Activated T-helper 2 cell treated with anti-CD3 and anti-CD28 coated beads, Interferon-gamma antibody, Interleukin-2, Interleukin-4, amounts not matched to agents 10 μg/mL and 5 μg/mL and 100 μg/mL, durations not matched to agents 14 hours and 24 hours and 36 hours (primary cell): ENCODE data around the gene ZPBP. TPM values are rescaled to one million over a fixed set of nuclear protein-coding genes. Genes with fewer than 3 reads are reported as not detected.
"Not testable (repeated sequence)": the region's sequence is repeated elsewhere in the genome, so short reads cannot be mapped to it uniquely, and the experiment has no call there.

Source experiments
- DNase-seq: peaks from one replicate; pipeline ENCODE4 v3.0.0; 2021; ENCODE audit warnings: low spot score
- H3K27ac Mint-ChIP-seq: one replicate; pipeline ENCODE4 v1.8.0; 2021; ENCODE audit warnings: mixed read lengths
- H3K27me3 Mint-ChIP-seq: one replicate; pipeline ENCODE4 v1.8.0; 2021; ENCODE audit warnings: low read depth, mixed read lengths
- H3K36me3 Mint-ChIP-seq: one replicate; pipeline ENCODE4 v1.8.0; 2021; ENCODE audit warnings: low read depth, mixed read lengths
- H3K4me1 Mint-ChIP-seq: one replicate; pipeline ENCODE4 v1.8.0; 2021; ENCODE audit warnings: low read depth, mixed read lengths
- H3K4me3 Mint-ChIP-seq: one replicate; pipeline ENCODE4 v1.8.0; 2021; ENCODE audit warnings: low read depth, mild to moderate bottlenecking, moderate library complexity, mixed read lengths
- H3K9me3 Mint-ChIP-seq: one replicate; pipeline ENCODE4 v1.8.0; 2021; ENCODE audit warnings: mixed read lengths
- intact Hi-C: fragments of 100-400 bp; cut with micrococcal nuclease; formaldehyde crosslinking; loops from one replicate; pipeline ENCODE4 v1.15.1; 2023
- total RNA-seq: library from RNA; stranded (reverse); gene quantifications from 2 replicates; pipeline ENCODE4 v1.2.3, GENCODE V29; 2022

ZPBP gene
- total RNA-seq, 1 donor from 2014 or later = not detected

GRCh38 chr7:50088463-50089129 lies 4.5 kb downstream of the ZPBP start:
- no peak for DNase-seq
- Mint-ChIP-seq H3K27me3 (peaks cover 48% of the 10 kb centered on the region), H3K27ac (no peak overlapping the region), H3K36me3 (no peaks in the 10 kb centered on the region), H3K4me3 (no peak overlapping the region), H3K4me1 (peaks cover 9% of the 10 kb centered on the region), H3K9me3 (no peaks in the 10 kb centered on the region)
- intact Hi-C loops = no loop called here

GRCh38 chr7:50085344-50085743 lies 7.7 kb downstream of the ZPBP start:
- H3K4me1 Mint-ChIP-seq = no peaks in the 10 kb centered on the region
- H3K4me3 Mint-ChIP-seq = no peak overlapping the region
- peaks cover 57% of the 10 kb centered on the region for H3K27me3 Mint-ChIP-seq
- no peak overlapping the region for H3K27ac Mint-ChIP-seq
- no peaks in the 10 kb centered on the region for H3K36me3 Mint-ChIP-seq
- intact Hi-C loops = no loop called here
- no peaks in the 10 kb centered on the region for H3K9me3 Mint-ChIP-seq
- DNase-seq = no peak

GRCh38 chr7:50073093-50073492 lies 20.0 kb downstream of the ZPBP start:
- DNase-seq = no peak
- Mint-ChIP-seq H3K36me3 (peaks cover 5% of the 10 kb centered on the region), H3K27me3 (peaks cover 45% of the 10 kb centered on the region), H3K4me3 (no peak overlapping the region), H3K4me1 (peaks cover 19% of the 10 kb centered on the region), H3K27ac (no peak overlapping the region), H3K9me3 (peaks cover 30% of the 10 kb centered on the region)
- intact Hi-C loops = no loop called here

GRCh38 chr7:50069613-50070012 lies 23.4 kb downstream of the ZPBP start:
- intact Hi-C loops = loop anchor here (2.0 kb wide), 1 partner anchor 1771 kb away; no protein-coding TSS in a partner anchor
- DNase-seq = peak; percentile 18
- H3K27me3 Mint-ChIP-seq = peaks cover 12% of the 10 kb centered on the region
- H3K4me1 Mint-ChIP-seq = peaks cover 19% of the 10 kb centered on the region
- H3K36me3 Mint-ChIP-seq = peaks cover 5% of the 10 kb centered on the region
- H3K27ac Mint-ChIP-seq = peak overlapping the region; percentile 24
- H3K4me3 Mint-ChIP-seq = peak overlapping the region; percentile 82
- H3K9me3 Mint-ChIP-seq = peaks cover 25% of the 10 kb centered on the region

DNA sequence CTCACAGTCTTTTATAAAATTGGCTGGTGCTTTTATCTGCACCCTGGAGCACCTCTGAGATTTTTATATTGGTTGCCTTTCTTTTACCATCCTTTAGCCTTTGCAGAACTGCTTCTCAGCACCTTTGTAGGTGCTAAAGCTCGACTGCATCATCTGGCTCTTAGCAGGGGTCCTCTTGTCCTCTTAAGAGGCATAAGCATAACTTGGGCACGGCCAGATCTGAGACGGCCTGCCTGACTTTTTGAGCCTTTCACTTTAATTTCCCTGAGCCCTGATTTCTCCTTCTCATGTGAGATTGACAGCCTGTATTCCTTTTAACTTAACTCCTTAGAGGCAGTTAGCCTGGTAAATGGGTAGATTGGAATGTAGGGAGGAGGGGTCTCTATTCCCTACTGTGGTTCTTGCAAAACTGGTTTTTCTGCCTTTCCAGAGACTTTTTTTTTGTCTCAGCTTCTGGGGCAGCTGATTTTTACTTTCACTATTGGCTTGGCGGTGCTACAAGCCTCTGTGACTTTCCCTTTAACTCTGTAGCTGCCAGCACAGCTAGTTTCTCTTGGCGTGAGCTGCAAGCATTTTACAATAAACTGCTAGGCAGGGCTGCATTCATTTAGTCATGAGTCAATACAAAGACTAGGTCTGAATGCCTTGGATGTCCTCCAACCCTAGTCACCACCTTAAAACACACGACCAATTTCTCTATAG lies 24.0 kb downstream of the ZPBP start:
- Mint-ChIP-seq H3K27ac (peak overlapping the region; percentile 44), H3K27me3 (peaks cover 7% of the 10 kb centered on the region), H3K9me3 (peaks cover 21% of the 10 kb centered on the region), H3K4me3 (peak overlapping the region; percentile 82), H3K36me3 (peaks cover 5% of the 10 kb centered on the region), H3K4me1 (peaks cover 19% of the 10 kb centered on the region)
- intact Hi-C loops = loop anchor here (2.0 kb wide), 1 partner anchor 1770 kb away; no protein-coding TSS in a partner anchor
- DNase-seq = peak; percentile 21

GRCh38 chr7:50068026-50068425 lies 25.0 kb downstream of the ZPBP start:
- Mint-ChIP-seq H3K27ac (no peak overlapping the region), H3K27me3 (no peaks in the 10 kb centered on the region), H3K4me1 (peaks cover 19% of the 10 kb centered on the region), H3K9me3 (peaks cover 13% of the 10 kb centered on the region), H3K4me3 (peak overlapping the region; percentile 82), H3K36me3 (no peaks in the 10 kb centered on the region)
- intact Hi-C loops = loop anchor here (2.0 kb wide), 1 partner anchor 1769 kb away; no protein-coding TSS in a partner anchor
- DNase-seq = no peak

DNA sequence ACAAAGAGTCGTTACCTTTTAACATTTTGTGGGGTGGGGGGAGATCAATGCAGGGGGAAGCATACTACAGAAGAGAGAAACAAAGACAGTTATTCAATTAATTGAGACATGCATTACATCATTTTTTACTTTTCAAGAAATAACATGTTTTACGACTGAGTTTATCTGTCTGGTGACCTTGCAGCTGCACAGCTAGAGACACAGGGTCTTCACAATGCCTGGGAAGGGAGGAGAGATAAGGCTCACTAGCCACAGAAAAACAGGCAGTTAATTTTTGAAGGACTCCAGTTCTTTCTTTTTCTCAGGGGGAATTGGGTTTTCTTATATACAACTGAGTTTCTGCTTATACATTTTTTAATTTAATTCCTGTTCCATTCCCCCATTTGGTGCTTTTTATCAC lies 30.1 kb downstream of the ZPBP start:
- H3K27me3 Mint-ChIP-seq = peaks cover 29% of the 10 kb centered on the region
- no peak overlapping the region for H3K4me3 Mint-ChIP-seq
- no peaks in the 10 kb centered on the region for H3K4me1 Mint-ChIP-seq
- no peaks in the 10 kb centered on the region for H3K36me3 Mint-ChIP-seq
- peaks cover 5% of the 10 kb centered on the region for H3K9me3 Mint-ChIP-seq
- H3K27ac Mint-ChIP-seq = no peak overlapping the region
- DNase-seq = no peak
- intact Hi-C loops = no loop called here

GRCh38 chr7:50056131-50056530 lies 36.9 kb downstream of the ZPBP start:
- DNase-seq = no peak
- H3K4me3 Mint-ChIP-seq = no peak overlapping the region
- H3K9me3 Mint-ChIP-seq = no peaks in the 10 kb centered on the region
- intact Hi-C loops = no loop called here
- peaks cover 48% of the 10 kb centered on the region for H3K27me3 Mint-ChIP-seq
- no peaks in the 10 kb centered on the region for H3K36me3 Mint-ChIP-seq
- H3K4me1 Mint-ChIP-seq = no peaks in the 10 kb centered on the region
- no peak overlapping the region for H3K27ac Mint-ChIP-seq

DNA sequence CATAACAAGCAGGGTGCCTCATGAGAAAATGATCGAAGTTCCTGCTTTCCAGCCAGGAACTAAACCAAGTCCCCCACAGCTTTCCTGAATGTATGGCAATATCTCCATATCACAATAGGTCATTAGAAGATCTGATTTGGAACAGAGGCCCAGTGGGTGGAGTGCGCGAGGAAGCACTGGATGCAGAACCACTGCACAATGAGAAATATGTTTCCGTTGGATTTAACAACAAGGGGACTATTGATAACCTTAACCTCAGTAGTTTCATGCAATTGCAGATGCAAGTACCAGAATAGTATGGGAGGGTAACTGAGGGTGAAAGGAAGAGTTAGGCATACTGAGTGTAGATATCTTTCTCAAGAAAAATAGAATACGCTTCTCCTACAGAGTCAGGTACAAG lies 45.3 kb downstream of the ZPBP start:
- H3K4me1 Mint-ChIP-seq = no peaks in the 10 kb centered on the region
- intact Hi-C loops = no loop called here
- H3K9me3 Mint-ChIP-seq = peaks cover 9% of the 10 kb centered on the region
- DNase-seq = no peak
- H3K4me3 Mint-ChIP-seq = no peak overlapping the region
- peaks cover 13% of the 10 kb centered on the region for H3K27me3 Mint-ChIP-seq
- H3K27ac Mint-ChIP-seq = no peak overlapping the region
- H3K36me3 Mint-ChIP-seq = no peaks in the 10 kb centered on the region

DNA sequence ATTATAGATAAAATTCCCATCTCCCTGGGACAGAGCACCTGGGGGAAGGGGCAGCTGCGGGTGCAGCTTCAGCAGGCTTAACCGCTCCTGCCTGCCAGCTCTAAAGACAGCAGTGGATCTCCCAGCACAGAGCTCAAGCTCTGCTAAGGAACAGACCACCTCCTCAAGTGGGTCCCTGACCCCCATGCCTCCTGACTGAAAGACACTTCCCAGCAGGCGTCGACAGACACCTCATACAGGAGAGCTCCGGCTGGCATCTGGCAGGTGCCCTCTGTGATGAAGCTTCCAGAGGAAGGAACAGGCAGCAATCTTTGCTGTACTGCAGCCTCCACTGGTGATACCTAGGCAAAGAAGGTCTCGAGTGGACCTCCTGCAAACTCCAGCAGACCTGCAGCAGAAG lies 51.9 kb downstream of the ZPBP start:
- H3K27me3 Mint-ChIP-seq, H3K4me1 Mint-ChIP-seq, H3K4me3 Mint-ChIP-seq, H3K9me3 Mint-ChIP-seq, DNase-seq, H3K36me3 Mint-ChIP-seq, H3K27ac Mint-ChIP-seq, intact Hi-C loops: not testable (repeated sequence)

- intact Hi-C loops = no loop called here
- peaks cover 9% of the 10 kb centered on the region for H3K27me3 Mint-ChIP-seq
- no peaks in the 10 kb centered on the region for H3K9me3 Mint-ChIP-seq
- no peak for DNase-seq
- no peak overlapping the region for H3K27ac Mint-ChIP-seq
- H3K4me1 Mint-ChIP-seq = no peaks in the 10 kb centered on the region
- no peak overlapping the region for H3K4me3 Mint-ChIP-seq
- no peaks in the 10 kb centered on the region for H3K36me3 Mint-ChIP-seq
Observed at GRCh38 chr7:50037086-50037485, 56.0 kb downstream of the ZPBP start.

GRCh38 chr7:50022991-50023390 lies 70.1 kb downstream of the ZPBP start:
- H3K27ac Mint-ChIP-seq = no peak overlapping the region
- no peaks in the 10 kb centered on the region for H3K4me1 Mint-ChIP-seq
- no peaks in the 10 kb centered on the region for H3K36me3 Mint-ChIP-seq
- no peak for DNase-seq
- H3K4me3 Mint-ChIP-seq = no peak overlapping the region
- H3K9me3 Mint-ChIP-seq = no peaks in the 10 kb centered on the region
- intact Hi-C loops = no loop called here
- peaks cover 16% of the 10 kb centered on the region for H3K27me3 Mint-ChIP-seq

DNA sequence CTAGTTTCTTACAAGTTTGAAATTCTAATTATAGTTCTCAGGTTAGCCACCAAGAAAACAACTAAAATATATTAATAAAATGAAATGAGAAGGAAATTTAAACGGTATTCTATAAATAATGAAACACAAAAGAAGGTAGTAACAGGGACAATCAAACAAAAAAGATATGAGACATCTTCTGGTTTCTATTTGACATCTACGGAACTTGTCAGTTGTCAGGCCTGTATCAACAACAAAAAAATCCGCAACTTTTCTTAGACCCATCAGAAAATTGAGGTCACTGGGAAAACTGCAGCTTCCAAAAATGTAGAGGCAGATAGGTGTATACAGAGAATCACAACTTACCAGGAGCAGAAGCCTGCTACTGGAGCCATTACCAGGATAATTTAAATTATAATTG lies 70.6 kb downstream of the ZPBP start:
- Mint-ChIP-seq H3K27ac (no peak overlapping the region), H3K27me3 (peaks cover 16% of the 10 kb centered on the region), H3K9me3 (no peaks in the 10 kb centered on the region), H3K36me3 (no peaks in the 10 kb centered on the region), H3K4me3 (no peak overlapping the region), H3K4me1 (no peaks in the 10 kb centered on the region)
- intact Hi-C loops = no loop called here
- no peak for DNase-seq
